ENCODE results near the gene HEATR5B. TPM values are rescaled to one million over a fixed set of nuclear protein-coding genes. Genes with fewer than 3 reads are reported as not detected.

Gene HEATR5B
- polyA plus RNA-seq, 1 donor = 19.0 TPM

DNA sequence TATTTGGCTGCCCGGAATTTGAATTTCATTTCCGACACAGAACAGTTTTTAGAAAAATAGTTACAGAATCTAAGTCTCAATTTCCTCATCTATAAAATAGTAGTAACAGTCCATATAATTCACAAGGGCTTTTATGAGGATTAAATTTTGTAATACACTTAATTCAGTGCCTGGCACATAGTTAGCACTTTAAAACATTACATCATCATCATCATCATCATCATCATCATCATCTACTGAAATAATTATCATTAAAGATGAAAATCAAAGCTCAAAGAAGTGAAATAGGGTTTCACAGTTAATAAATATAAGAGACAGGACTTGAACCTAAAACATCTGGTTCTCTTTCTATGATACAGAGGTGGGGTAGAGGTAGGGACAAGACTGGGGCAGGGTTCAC, 13.2 kb downstream of the HEATR5B start:
- no peaks in the 10 kb centered on the region for H3K27me3 ChIP-seq (ENCODE audit: control insufficient read depth, insufficient read depth, low read length)
- H3K36me3 ChIP-seq (ENCODE audit: control insufficient read depth, insufficient read depth, low read length) = peaks cover 35% of the 10 kb centered on the region
- no CpG with 5 or more reads among the region's 2 CpGs for WGBS (ENCODE audit: insufficient coverage, low lambda C conversion rate)
- no peak overlapping the region for H3K4me3 ChIP-seq (ENCODE audit: low read length)
- DNase-seq = no peak
- no peaks in the 10 kb centered on the region for H3K9me3 ChIP-seq (ENCODE audit: control insufficient read depth, low read depth, low read length)
- no peak overlapping the region for H3K27ac ChIP-seq (ENCODE audit: low read length)
- H3K4me1 ChIP-seq (ENCODE audit: control insufficient read depth, insufficient read depth, low read length) = no peaks in the 10 kb centered on the region

- Histone ChIP-seq H3K36me3 (ENCODE audit: control insufficient read depth, insufficient read depth, low read length) (peaks cover 41% of the 10 kb centered on the region), H3K4me3 (ENCODE audit: low read length) (no peak overlapping the region), H3K4me1 (ENCODE audit: control insufficient read depth, insufficient read depth, low read length) (no peaks in the 10 kb centered on the region), H3K9me3 (ENCODE audit: control insufficient read depth, low read depth, low read length) (no peaks in the 10 kb centered on the region), H3K27ac (ENCODE audit: low read length) (no peak overlapping the region), H3K27me3 (ENCODE audit: control insufficient read depth, insufficient read depth, low read length) (no peaks in the 10 kb centered on the region)
- no peak for DNase-seq
- no CpG with 5 or more reads among the region's 6 CpGs for WGBS (ENCODE audit: insufficient coverage, low lambda C conversion rate)
These were observed 15.5 kb downstream of the HEATR5B start for GRCh38 chr2:37068686-37069085.

DNA sequence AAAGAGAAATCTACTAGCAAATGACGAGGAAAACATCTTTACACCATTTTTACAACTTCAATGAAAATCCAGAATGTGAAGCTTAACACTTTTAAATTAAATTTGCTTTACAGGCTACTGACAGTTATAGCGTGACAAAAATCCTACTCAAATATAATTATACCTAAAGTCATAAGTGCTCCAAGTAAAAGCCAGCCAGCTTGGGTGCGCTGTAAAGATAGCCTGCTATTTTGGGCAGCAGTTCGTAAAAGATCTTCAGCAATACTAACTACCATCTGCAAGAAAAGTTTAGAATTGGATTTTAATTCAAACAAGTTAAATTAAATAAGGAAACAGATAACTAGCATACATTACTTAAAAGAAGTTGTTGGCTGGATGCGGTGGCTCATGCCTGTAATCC, 22.4 kb downstream of the HEATR5B start:
- no peak overlapping the region for H3K27ac ChIP-seq (ENCODE audit: low read length)
- WGBS (ENCODE audit: insufficient coverage, low lambda C conversion rate) = 100% methylated on average over 1 of the region's 5 CpGs
- DNase-seq = no peak
- H3K36me3 ChIP-seq (ENCODE audit: control insufficient read depth, insufficient read depth, low read length) = peaks cover 55% of the 10 kb centered on the region
- no peaks in the 10 kb centered on the region for H3K27me3 ChIP-seq (ENCODE audit: control insufficient read depth, insufficient read depth, low read length)
- no peaks in the 10 kb centered on the region for H3K4me1 ChIP-seq (ENCODE audit: control insufficient read depth, insufficient read depth, low read length)
- no peaks in the 10 kb centered on the region for H3K9me3 ChIP-seq (ENCODE audit: control insufficient read depth, low read depth, low read length)
- H3K4me3 ChIP-seq (ENCODE audit: low read length) = no peak overlapping the region

DNA sequence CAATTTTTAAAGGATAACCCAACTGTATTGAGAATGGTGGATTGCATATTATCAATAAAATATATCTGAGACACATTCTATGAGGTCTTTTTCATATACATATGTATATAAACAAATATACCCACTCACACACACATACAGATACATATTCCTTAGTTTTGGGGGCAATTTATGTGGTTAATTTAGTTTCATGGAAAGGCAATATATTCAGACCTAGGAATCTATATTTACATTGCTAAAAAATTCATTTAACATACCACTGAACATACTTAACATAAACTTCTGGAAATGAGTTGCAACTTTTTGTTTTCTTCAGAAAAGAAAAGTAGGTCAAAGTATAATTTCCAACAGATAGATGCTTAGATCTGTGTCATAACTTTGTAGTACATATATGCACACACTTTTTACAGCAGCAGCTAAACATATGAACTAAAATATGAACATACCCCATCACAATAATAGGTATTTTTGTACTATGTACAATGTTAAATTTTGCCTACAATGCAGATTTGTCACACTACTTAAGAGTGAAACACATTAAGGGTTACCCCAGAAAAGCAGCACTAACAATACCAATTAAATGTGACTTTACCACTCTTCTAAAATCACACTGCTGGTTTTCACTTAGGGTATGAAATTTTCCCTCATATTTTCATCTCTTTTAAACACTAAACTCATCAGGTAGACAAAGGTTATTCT, 23.0 kb downstream of the HEATR5B start:
- peaks cover 58% of the 10 kb centered on the region for H3K36me3 ChIP-seq (ENCODE audit: control insufficient read depth, insufficient read depth, low read length)
- H3K4me3 ChIP-seq (ENCODE audit: low read length) = no peak overlapping the region
- no peak overlapping the region for H3K27ac ChIP-seq (ENCODE audit: low read length)
- no peaks in the 10 kb centered on the region for H3K27me3 ChIP-seq (ENCODE audit: control insufficient read depth, insufficient read depth, low read length)
- DNase-seq = no peak
- H3K4me1 ChIP-seq (ENCODE audit: control insufficient read depth, insufficient read depth, low read length) = no peaks in the 10 kb centered on the region
- no peaks in the 10 kb centered on the region for H3K9me3 ChIP-seq (ENCODE audit: control insufficient read depth, low read depth, low read length)

DNA sequence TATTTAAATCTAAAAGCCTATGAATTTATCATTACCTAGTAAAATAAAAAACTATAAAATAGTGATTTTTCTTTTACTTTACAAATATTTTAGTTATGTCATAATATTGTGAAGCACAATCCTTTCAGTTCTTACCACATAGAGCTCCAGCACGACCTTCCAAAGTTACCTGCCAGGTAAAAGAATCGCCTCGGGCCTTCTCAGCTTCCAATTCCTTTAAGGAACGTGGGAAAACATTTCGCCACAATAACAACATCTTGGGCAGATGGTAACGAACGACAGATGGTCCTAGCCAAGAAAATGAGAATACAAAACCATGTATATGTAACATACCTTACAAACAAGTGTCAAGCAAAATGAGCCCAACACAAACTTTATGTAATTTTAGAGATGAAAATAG, 23.7 kb downstream of the HEATR5B start:
- Histone ChIP-seq H3K27ac (ENCODE audit: low read length) (no peak overlapping the region), H3K36me3 (ENCODE audit: control insufficient read depth, insufficient read depth, low read length) (peaks cover 54% of the 10 kb centered on the region), H3K4me3 (ENCODE audit: low read length) (no peak overlapping the region), H3K4me1 (ENCODE audit: control insufficient read depth, insufficient read depth, low read length) (no peaks in the 10 kb centered on the region), H3K9me3 (ENCODE audit: control insufficient read depth, low read depth, low read length) (no peaks in the 10 kb centered on the region), H3K27me3 (ENCODE audit: control insufficient read depth, insufficient read depth, low read length) (no peaks in the 10 kb centered on the region)
- 100% methylated on average over 2 of the region's 7 CpGs for WGBS (ENCODE audit: insufficient coverage, low lambda C conversion rate)
- no peak for DNase-seq

- DNase-seq = no peak
- Histone ChIP-seq H3K36me3 (ENCODE audit: control insufficient read depth, insufficient read depth, low read length) (peaks cover 50% of the 10 kb centered on the region), H3K27me3 (ENCODE audit: control insufficient read depth, insufficient read depth, low read length) (no peaks in the 10 kb centered on the region), H3K4me1 (ENCODE audit: control insufficient read depth, insufficient read depth, low read length) (no peaks in the 10 kb centered on the region), H3K4me3 (ENCODE audit: low read length) (no peak overlapping the region), H3K27ac (ENCODE audit: low read length) (no peak overlapping the region), H3K9me3 (ENCODE audit: control insufficient read depth, low read depth, low read length) (no peaks in the 10 kb centered on the region)
- WGBS (ENCODE audit: insufficient coverage, low lambda C conversion rate) = 100% methylated on average over 3 of the region's 3 CpGs
These were observed 24.3 kb downstream of the HEATR5B start for GRCh38 chr2:37059841-37060240.

DNA sequence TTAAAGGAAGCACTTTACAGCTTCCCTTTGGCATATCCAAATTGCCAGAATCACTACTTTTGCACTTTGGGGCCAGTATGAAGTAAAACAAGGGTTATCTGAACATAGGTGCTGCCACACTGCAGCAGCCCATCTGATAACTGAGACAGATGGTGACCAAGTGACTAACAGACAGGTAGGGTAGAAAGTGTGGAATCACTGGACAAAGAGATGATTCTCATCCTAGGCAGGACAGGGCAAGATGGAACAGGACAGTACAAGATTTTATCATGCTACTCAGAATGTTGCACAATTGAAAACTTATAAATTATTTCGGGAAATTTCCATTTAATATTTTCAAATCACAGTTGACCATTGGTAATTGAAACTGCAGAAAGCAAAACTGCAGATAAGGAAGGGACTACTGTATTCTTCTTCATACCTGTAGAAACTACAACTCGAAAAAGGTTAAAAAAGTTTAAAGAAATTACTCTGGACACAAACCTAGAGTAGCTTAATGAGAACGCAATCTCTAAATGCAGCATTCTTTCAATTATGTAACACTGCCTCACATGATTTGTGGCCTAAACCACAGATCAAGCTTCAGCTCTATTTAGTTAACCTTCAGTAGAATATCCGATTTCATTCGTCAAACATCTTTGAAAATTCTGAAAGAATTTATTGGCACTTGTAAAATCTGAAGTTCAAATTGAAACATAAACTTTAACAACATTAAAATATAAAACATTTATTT, 31.4 kb downstream of the HEATR5B start:
- WGBS (ENCODE audit: insufficient coverage, low lambda C conversion rate) = 71% methylated on average over 4 of the region's 5 CpGs
- Histone ChIP-seq H3K4me3 (ENCODE audit: low read length) (no peak overlapping the region), H3K27me3 (ENCODE audit: control insufficient read depth, insufficient read depth, low read length) (no peaks in the 10 kb centered on the region), H3K36me3 (ENCODE audit: control insufficient read depth, insufficient read depth, low read length) (peaks cover 25% of the 10 kb centered on the region), H3K27ac (ENCODE audit: low read length) (no peak overlapping the region), H3K4me1 (ENCODE audit: control insufficient read depth, insufficient read depth, low read length) (no peaks in the 10 kb centered on the region), H3K9me3 (ENCODE audit: control insufficient read depth, low read depth, low read length) (no peaks in the 10 kb centered on the region)
- no peak for DNase-seq

DNA sequence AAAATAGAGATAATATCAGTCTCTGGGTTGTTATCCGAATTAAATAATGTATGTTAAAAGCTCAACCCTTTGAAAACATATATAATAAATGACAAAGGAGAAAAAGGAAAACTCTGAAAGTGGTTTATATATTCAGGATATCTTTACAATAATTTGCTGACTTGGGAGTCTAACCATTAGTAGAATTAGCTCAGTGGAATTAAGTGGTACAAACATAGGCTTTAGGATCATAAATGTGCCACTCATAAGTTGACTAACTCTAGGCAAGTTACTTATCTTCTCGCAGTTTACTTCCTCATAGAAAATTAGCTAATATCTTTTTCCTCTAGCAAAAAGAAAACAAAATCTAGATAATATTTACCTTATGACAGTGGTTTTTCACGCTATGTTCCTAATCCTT, 44.6 kb downstream of the HEATR5B start:
- Histone ChIP-seq H3K27ac (ENCODE audit: low read length) (peak overlapping the region; percentile 46), H3K27me3 (ENCODE audit: control insufficient read depth, insufficient read depth, low read length) (no peaks in the 10 kb centered on the region), H3K4me1 (ENCODE audit: control insufficient read depth, insufficient read depth, low read length) (no peaks in the 10 kb centered on the region), H3K36me3 (ENCODE audit: control insufficient read depth, insufficient read depth, low read length) (peaks cover 23% of the 10 kb centered on the region), H3K9me3 (ENCODE audit: control insufficient read depth, low read depth, low read length) (no peaks in the 10 kb centered on the region), H3K4me3 (ENCODE audit: low read length) (no peak overlapping the region)
- peak; percentile 7 to 53 for DNase-seq
- WGBS (ENCODE audit: insufficient coverage, low lambda C conversion rate) = 48% methylated on average over 2 of the region's 3 CpGs

DNA sequence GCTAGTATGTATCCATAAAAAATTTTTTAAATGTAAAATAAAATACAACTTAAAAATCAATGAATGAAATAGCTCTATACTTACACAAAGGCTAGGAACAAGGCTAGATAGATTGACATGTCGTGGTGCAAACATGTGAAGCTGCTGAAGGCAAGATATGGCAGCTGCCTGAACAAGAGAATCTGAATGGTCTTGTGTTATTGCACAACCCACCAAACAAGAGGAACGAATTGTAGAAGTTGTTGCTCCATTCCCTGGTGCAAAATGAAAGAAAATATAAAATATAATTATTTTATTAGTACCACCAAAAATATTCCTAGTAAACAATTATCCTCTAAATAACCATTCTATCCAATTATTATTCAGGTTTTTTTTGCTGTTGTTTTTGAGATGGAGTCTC, 46.4 kb downstream of the HEATR5B start:
- 100% methylated on average over 1 of the region's 2 CpGs for whole genome bisulfite sequencing (ENCODE audit: insufficient coverage, low lambda C conversion rate)

DNA sequence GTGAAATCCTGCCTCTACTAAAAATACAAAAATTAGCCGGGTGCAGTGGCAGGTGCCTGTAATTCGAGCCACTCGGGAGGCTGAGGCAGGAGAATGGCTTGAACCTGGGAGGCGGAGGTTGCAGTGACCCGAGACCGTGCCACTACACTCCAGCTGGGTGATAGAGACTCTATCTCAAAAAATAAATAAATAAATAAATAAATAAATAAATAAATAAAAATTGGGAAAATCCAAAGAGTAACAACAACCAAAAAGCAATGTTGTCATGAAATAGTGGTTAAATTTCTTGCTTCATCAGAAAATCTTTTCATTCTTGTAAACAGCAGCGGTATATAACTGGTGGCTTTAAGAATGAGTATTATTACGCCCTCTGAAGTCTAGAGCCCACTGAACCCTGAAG, 54.4 kb downstream of the HEATR5B start:
- WGBS (ENCODE audit: insufficient coverage, low lambda C conversion rate) = no CpG with 5 or more reads among the region's 8 CpGs
- Histone ChIP-seq H3K9me3 (ENCODE audit: control insufficient read depth, low read depth, low read length) (no peaks in the 10 kb centered on the region), H3K27ac (ENCODE audit: low read length) (no peak overlapping the region), H3K36me3 (ENCODE audit: control insufficient read depth, insufficient read depth, low read length) (peaks cover 38% of the 10 kb centered on the region), H3K4me3 (ENCODE audit: low read length) (no peak overlapping the region), H3K27me3 (ENCODE audit: control insufficient read depth, insufficient read depth, low read length) (no peaks in the 10 kb centered on the region), H3K4me1 (ENCODE audit: control insufficient read depth, insufficient read depth, low read length) (no peaks in the 10 kb centered on the region)
- no peak for DNase-seq

More for the DNA sequence above, 46.4 kb downstream of the HEATR5B start:
- Histone ChIP-seq H3K27me3 (ENCODE audit: control insufficient read depth, insufficient read depth, low read length) (no peaks in the 10 kb centered on the region), H3K36me3 (ENCODE audit: control insufficient read depth, insufficient read depth, low read length) (peaks cover 22% of the 10 kb centered on the region), H3K9me3 (ENCODE audit: control insufficient read depth, low read depth, low read length) (no peaks in the 10 kb centered on the region), H3K4me3 (ENCODE audit: low read length) (no peak overlapping the region), H3K27ac (ENCODE audit: low read length) (no peak overlapping the region), H3K4me1 (ENCODE audit: control insufficient read depth, insufficient read depth, low read length) (no peaks in the 10 kb centered on the region)
- DNase-seq = no peak

DNA sequence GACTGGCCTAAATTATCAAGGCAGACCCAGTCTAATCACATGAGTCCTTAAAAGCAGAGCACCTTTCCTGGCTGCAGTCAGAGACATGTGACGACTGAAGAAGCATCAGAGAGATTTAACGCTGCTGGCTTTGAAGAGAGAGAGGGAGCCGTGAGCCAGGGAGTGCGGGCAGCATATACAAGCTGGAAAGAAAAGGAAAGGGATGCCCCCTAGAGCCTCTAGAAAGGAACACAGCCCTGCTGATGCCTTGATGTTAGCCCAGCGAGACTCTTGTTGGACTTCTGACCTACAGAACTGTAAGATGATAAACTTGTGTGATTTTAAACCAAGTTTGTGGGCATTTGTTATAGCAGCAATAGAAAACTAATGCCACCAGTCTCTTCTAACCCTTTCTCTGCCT, 58.1 kb downstream of the HEATR5B start:
- Histone ChIP-seq H3K9me3 (ENCODE audit: control insufficient read depth, low read depth, low read length) (no peaks in the 10 kb centered on the region), H3K36me3 (ENCODE audit: control insufficient read depth, insufficient read depth, low read length) (peaks cover 38% of the 10 kb centered on the region), H3K4me3 (ENCODE audit: low read length) (no peak overlapping the region), H3K4me1 (ENCODE audit: control insufficient read depth, insufficient read depth, low read length) (no peaks in the 10 kb centered on the region), H3K27ac (ENCODE audit: low read length) (no peak overlapping the region), H3K27me3 (ENCODE audit: control insufficient read depth, insufficient read depth, low read length) (no peaks in the 10 kb centered on the region)
- WGBS (ENCODE audit: insufficient coverage, low lambda C conversion rate) = no CpG with 5 or more reads among the region's 5 CpGs
- DNase-seq = no peak

Data from large intestine (tissue), 3 donors.